ENCODE results near the gene LONP2. TPM values are rescaled to one million over a fixed set of nuclear protein-coding genes. Genes with fewer than 3 reads are reported as not detected.

LONP2 gene
- total and polyA plus RNA-seq, 9 of the 15 experiments (the other 6 are each of a cell fraction or from before 2014, with no cell fraction given): 8.1 to 41.2 (median 25.6) TPM

DNA sequence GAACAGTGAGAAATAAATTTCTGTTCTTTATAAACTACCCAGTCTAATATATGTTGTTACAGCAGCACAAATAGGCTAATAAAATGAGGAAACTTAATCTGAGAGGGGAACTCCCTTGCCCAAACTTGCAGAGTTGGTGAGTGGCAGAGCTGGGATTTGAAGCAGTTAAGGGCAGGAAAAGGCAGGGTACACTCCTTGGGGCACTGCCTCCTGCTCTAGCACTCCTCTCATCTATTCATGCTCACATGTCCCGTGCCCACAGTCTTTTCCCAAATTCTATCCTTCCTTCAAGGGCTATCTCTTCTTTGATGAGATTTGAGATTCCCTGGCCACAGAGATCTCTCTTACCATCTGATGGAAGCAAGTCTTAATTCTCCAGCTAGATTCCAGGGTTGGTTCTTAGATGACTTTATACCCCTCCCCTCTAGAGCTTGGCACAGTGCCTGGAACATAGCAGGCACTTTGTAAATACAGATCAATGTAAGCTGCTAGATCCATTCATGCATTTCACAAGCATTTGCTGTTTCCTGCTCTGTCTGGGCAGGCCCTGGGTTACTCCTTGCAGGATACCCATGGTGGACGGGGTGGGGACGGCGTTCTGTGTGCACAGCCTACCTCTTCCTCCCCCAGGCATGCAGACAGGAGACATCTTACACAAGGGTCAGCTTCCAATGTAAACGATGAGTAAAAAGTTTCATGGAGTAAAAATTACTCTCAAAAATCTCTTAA lies 49.1 kb upstream of the LONP2 start:
- BruUV-seq (replicated peaks): no TSS peak
- CTCF ChIA-PET (ENCODE audit: low intra/inter-chr PET ratio): no interaction called here
- TF ChIP-seq ELF4 (CRISPR knock-in tag; IDR thresholded peaks at IDR 0.05) (no peak), ZSCAN29 (IDR thresholded peaks at IDR 0.05) (no peak), HNRNPL (IDR thresholded peaks at IDR 0.05; ENCODE audit: low read depth, low read length) (no peak), PHF21A (IDR thresholded peaks at IDR 0.05; ENCODE audit: borderline replicate concordance, low read depth) (no peak), NCOA6 (IDR thresholded peaks at IDR 0.05) (no peak), CREM (IDR thresholded peaks at IDR 0.05; ENCODE audit: low read depth) (no peak)
- TF ChIP-seq, protein P1, sequence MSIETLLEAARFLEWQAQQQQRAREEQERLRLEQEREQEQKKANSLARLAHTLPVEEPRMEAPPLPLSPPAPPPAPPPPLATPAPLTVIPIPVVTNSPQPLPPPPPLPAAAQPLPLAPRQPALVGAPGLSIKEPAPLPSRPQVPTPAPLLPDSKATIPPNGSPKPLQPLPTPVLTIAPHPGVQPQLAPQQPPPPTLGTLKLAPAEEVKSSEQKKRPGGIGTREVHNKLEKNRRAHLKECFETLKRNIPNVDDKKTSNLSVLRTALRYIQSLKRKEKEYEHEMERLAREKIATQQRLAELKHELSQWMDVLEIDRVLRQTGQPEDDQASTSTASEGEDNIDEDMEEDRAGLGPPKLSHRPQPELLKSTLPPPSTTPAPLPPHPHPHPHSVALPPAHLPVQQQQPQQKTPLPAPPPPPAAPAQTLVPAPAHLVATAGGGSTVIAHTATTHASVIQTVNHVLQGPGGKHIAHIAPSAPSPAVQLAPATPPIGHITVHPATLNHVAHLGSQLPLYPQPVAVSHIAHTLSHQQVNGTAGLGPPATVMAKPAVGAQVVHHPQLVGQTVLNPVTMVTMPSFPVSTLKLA (conservative IDR thresholded peaks at IDR 0.05): no peak
- Histone ChIP-seq H3K9me1 (ENCODE audit: control insufficient read depth, insufficient read depth, low read length) (peaks cover 3% of the 10 kb centered on the region), H2AFZ (ENCODE audit: low read depth, low read length) (no peak overlapping the region), H3K4me1 (replicated peaks in 1 of 2; ENCODE audit: control insufficient read depth in 2 of 2, insufficient read depth in 2 of 2, low read length in 2 of 2) (no peaks in the 10 kb centered on the region), H3K9ac (ENCODE audit: insufficient read depth in 1 of 2, low read depth in 2 of 2, low read length in 2 of 2) (no peak overlapping the region), H4K20me1 (replicated peaks; ENCODE audit: control insufficient read depth, insufficient read depth, low read length) (no peaks in the 10 kb centered on the region), H3K27me3 (ENCODE audit: control insufficient read depth in 2 of 2, insufficient read depth in 2 of 2, low read length in 2 of 2) (peaks cover 0 to 21% of the 10 kb centered on the region in 2 experiments; a peak in 3 of 5 replicates), H3K9me3 (replicated peaks; ENCODE audit: control insufficient read depth, insufficient read depth, low read depth, low read length) (no peaks in the 10 kb centered on the region), H3K79me2 (ENCODE audit: control insufficient read depth, insufficient read depth, low read length) (no peaks in the 10 kb centered on the region), H3K36me3 (ENCODE audit: control insufficient read depth, insufficient read depth, low read length) (no peaks in the 10 kb centered on the region), H3K4me2 (ENCODE audit: insufficient read depth, low read length) (no peak overlapping the region), H3K4me3 (no peak overlapping the region), H3K27ac (ENCODE audit: extremely low read depth, low read depth, low read length) (no peak overlapping the region)
- 0% methylated on average over 5 of the region's 5 CpGs for WGBS (ENCODE audit: insufficient coverage, low coverage, missing lambda C conversion rate)
- ATAC-seq: no peak
- no peak for FAIRE-seq
- POLR2A ChIA-PET: interaction anchor here (0.6 kb wide), 1 partner anchor 409 kb away, joined by 3 read pairs; no protein-coding TSS in a partner anchor
- DNase-seq (ENCODE audit: extremely low read depth in 1 of 4, low spot score in 3 of 4): no peak
- intact Hi-C loops (cut with micrococcal nuclease): no loop called here
- in situ Hi-C loops (cut with MboI): no loop called here
